Panc1 (cell line): Measurements from ENCODE around the gene CCR9. TPM values are rescaled to one million over a fixed set of nuclear protein-coding genes. Genes with fewer than 3 reads are reported as not detected.

Source experiments
- ATAC-seq: fragments of 200-7000 bp; cut with Tn5 transposase; 2 replicates; pipeline ENCODE4 v1.9.1; 2020; ENCODE audit warnings: mild to moderate bottlenecking, moderate library complexity
- Bru-seq: library from RNA; stranded (reverse); fragments of 400-500 nt; gene quantifications from one replicate; lab custom pipeline; 2021; lab: Mats Ljungman, UMichigan
- BruChase-seq, 2 experiments: library from RNA; stranded (reverse); fragments of 400-500 nt; gene quantifications; one replicate each; lab custom pipeline; 2021; lab: Mats Ljungman, UMichigan
- BruUV-seq: library from RNA; stranded (reverse); fragments of 400-500 nt; replicated peaks from 2 replicates; lab custom pipeline; 2021; lab: Mats Ljungman, UMichigan
- CTCF ChIA-PET: fragments of 300-600 bp; sonication (Branson Sonifier 250); formaldehyde crosslinking; loops from one replicate; lab custom pipeline; 2022; ENCODE audit warnings: antibody characterized with exemption; lab: Charles Lee
- POLR2A ChIA-PET: fragments of 300-600 bp; sonication (Branson Sonifier 250); formaldehyde crosslinking; loops from one replicate; lab custom pipeline; 2022; ENCODE audit warnings: antibody characterized with exemption; lab: Charles Lee
- DNase-seq: peaks from one replicate; pipeline ENCODE4 v3.0.0-alpha.2; 2010; ENCODE audit warnings: low read depth, low spot score
- H3K27ac ChIP-seq: 2 replicates; pipeline ENCODE4 v1.5.1; 2011; ENCODE audit warnings: mild to moderate bottlenecking, low read length, inconsistent platforms
- H3K27me3 ChIP-seq: fragments of 200-500 bp; sonication (Bioruptor generic); 2 replicates; pipeline ENCODE4 v1.6.0; 2014; ENCODE audit warnings: low read length, inconsistent platforms; ENCODE audit not compliant: control insufficient read depth, insufficient read depth
- H3K36me3 ChIP-seq: fragments of 200-500 bp; sonication (Bioruptor generic); 2 replicates; pipeline ENCODE4 v1.5.1; 2014; ENCODE audit warnings: inconsistent platforms, mild to moderate bottlenecking, low read length, moderate library complexity; ENCODE audit not compliant: control insufficient read depth, insufficient read depth
- H3K4me1 ChIP-seq: 2 replicates; pipeline ENCODE4 v1.5.1; 2011; ENCODE audit warnings: inconsistent platforms, mild to moderate bottlenecking, low read length, moderate library complexity; ENCODE audit not compliant: control insufficient read depth, insufficient read depth
- H3K4me3 ChIP-seq, 2 experiments: 2 replicates each; pipeline ENCODE4 v1.5.1; 2011 to 2012; ENCODE audit warnings: low read depth in 2 of 2, low read length in 2 of 2, mild to moderate bottlenecking in 2 of 2, inconsistent platforms in 1 of 2, moderate library complexity in 1 of 2
- H3K9me3 ChIP-seq: fragments of 200-500 bp; sonication (Bioruptor generic); 2 replicates; pipeline ENCODE4 v1.5.1; 2014; ENCODE audit warnings: low read depth, mild to moderate bottlenecking, inconsistent platforms, low read length, moderate library complexity; ENCODE audit not compliant: control insufficient read depth, insufficient read depth
- CTCF ChIP-seq: fragments of 450-650 bp; IDR thresholded peaks from 2 replicates; pipeline ENCODE4 v1.5.1; 2017; ENCODE audit warnings: mild to moderate bottlenecking
- POLR2AphosphoS5 ChIP-seq: IDR thresholded peaks from 2 replicates; pipeline ENCODE4 v1.6.1; 2012; ENCODE audit warnings: mild to moderate bottlenecking, low read depth, low read length, moderate library complexity
- REST ChIP-seq, 2 experiments: IDR thresholded peaks; 2 replicates each; pipeline ENCODE4 v1.6.1; 2011 to 2012; ENCODE audit warnings: low read depth in 2 of 2, control low read depth in 1 of 2, low read length in 1 of 2, mild to moderate bottlenecking in 1 of 2, moderate library complexity in 1 of 2; ENCODE audit not compliant: insufficient read depth in 1 of 2
- SIN3A ChIP-seq: IDR thresholded peaks from 2 replicates; pipeline ENCODE4 v1.6.1; 2012; ENCODE audit warnings: low read depth, mild to moderate bottlenecking, low read length, moderate library complexity, borderline replicate concordance; ENCODE audit not compliant: insufficient read depth
- TCF7L2 ChIP-seq: IDR thresholded peaks from 2 replicates; pipeline ENCODE4 v1.6.1; 2011; ENCODE audit warnings: mild to moderate bottlenecking, low read depth, low read length, inconsistent platforms
- in situ Hi-C: cut with HindIII; loops from 2 replicates; pipeline ENCODE4 v1.10.0; 2016; ENCODE audit warnings: low sequenced_read_pairs, low pct_unique_long_range_greater_than_20kb
- intact Hi-C: fragments of 100-400 bp; cut with micrococcal nuclease; formaldehyde crosslinking; loops from one replicate; pipeline ENCODE4 v1.10.0; 2022; ENCODE audit not compliant: unreplicated experiment
- long read RNA-seq: library from polyadenylated mRNA; unstranded; transcript quantifications from one replicate; pipeline ENCODE4 v2.0.0, GENCODE V29; 2021; ENCODE audit not compliant: unreplicated experiment
- polyA plus RNA-seq: library from polyadenylated mRNA; unstranded; fragments of >200 nt; gene quantifications from one replicate; pipeline ENCODE4 v1.2.1, GENCODE V29; 2012; ENCODE audit warnings: missing spikeins; ENCODE audit not compliant: insufficient read length
- total RNA-seq: library from RNA; stranded (reverse); gene quantifications from one replicate; pipeline ENCODE4 v1.2.1, GENCODE V29; 2021; ENCODE audit not compliant: unreplicated experiment

The CCR9 gene
- total RNA-seq (not detected), Bru-seq, nascent RNA (not detected), BruChase-seq, experiment 1, labeled RNA remaining after a 2-hour chase (not detected), BruChase-seq, experiment 2, labeled RNA remaining after a 6-hour chase (percentile 6 among the genes with signal in this experiment)
- not detected for polyA plus RNA-seq
- long read RNA-seq: 0 reads

- CTCF ChIA-PET: no interaction called here
Measured at GRCh38 chr3:45885979-45886705, at the start of gene CCR9. CCR9 (plus strand) TSS chr3:45886543; CDS start chr3:45894934, 8,391 bp downstream.

More at GRCh38 chr3:45885979-45886705, at the start of gene CCR9:
- no peak for ATAC-seq
- Histone ChIP-seq H3K9me3 (no peaks in the 10 kb centered on the region), H3K27me3 (peaks cover 2% of the 10 kb centered on the region), H3K36me3 (no peaks in the 10 kb centered on the region), H3K4me1 (no peaks in the 10 kb centered on the region), H3K27ac (no peak within 1 kb of the TSS), H3K4me3 (no peak within 1 kb of the TSS)
- POLR2A ChIA-PET: no interaction called here
- in situ Hi-C loops: no loop called here
- no peak for DNase-seq
- BruUV-seq: no TSS peak
- no peak for TF ChIP-seq REST (IDR thresholded peaks at IDR 0.05; ENCODE audit: insufficient read depth in 1 of 2, low read depth in 2 of 2, low read length in 1 of 2)
- TF ChIP-seq TCF7L2: no peak
- TF ChIP-seq CTCF: no peak
- no peak for TF ChIP-seq SIN3A
- TF ChIP-seq POLR2AphosphoS5: no peak
- intact Hi-C loops: no loop called here
